Activated T-cell treated with anti-CD3 and anti-CD28 coated beads, Interleukin-2, amount 50 U/mL, for 72 hours (primary cell): ENCODE results near the gene C4orf51. TPM values are rescaled to one million over a fixed set of nuclear protein-coding genes. Genes with fewer than 3 reads are reported as not detected.
A peak's percentile ranks its signal among the peaks of the same experiment; 100 is the strongest.

Source experiments
- ATAC-seq, 2 donors: fragments of 150-1000 bp; cut with Tn5 transposase; replicated peaks in 1 of 2; 2 replicates each; pipeline ENCODE4 v1.10.0; 2021; ENCODE audit warnings: moderate library complexity in 2 of 2, mild to moderate bottlenecking in 1 of 2
- DNase-seq, 2 donors: peaks; one replicate each; pipeline ENCODE4 v3.0.0; 2021 to 2022; ENCODE audit warnings: mixed read lengths in 1 of 2
- H3K27ac Mint-ChIP-seq: one replicate; pipeline ENCODE4 v1.8.0; 2022; ENCODE audit warnings: mild to moderate bottlenecking, moderate library complexity, mixed read lengths
- H3K27me3 Mint-ChIP-seq: one replicate; pipeline ENCODE4 v1.8.0; 2022; ENCODE audit warnings: low read depth, mixed read lengths
- H3K36me3 Mint-ChIP-seq, 2 donors: one replicate each; pipeline ENCODE4 v1.8.0; 2022; ENCODE audit warnings: mixed read lengths in 2 of 2, mild to moderate bottlenecking in 1 of 2; ENCODE audit not compliant: insufficient read depth in 2 of 2
- H3K4me1 Mint-ChIP-seq: one replicate; pipeline ENCODE4 v1.8.0; 2022; ENCODE audit warnings: low read depth, mixed read lengths
- H3K4me3 Mint-ChIP-seq, 2 donors: one replicate each; pipeline ENCODE4 v1.8.0; 2022; ENCODE audit warnings: mild to moderate bottlenecking in 2 of 2, mixed read lengths in 2 of 2, moderate library complexity in 2 of 2
- H3K9me3 Mint-ChIP-seq, 2 donors: one replicate each; pipeline ENCODE4 v1.8.0; 2022; ENCODE audit warnings: mixed read lengths in 2 of 2
- total RNA-seq, 2 donors: library from RNA; stranded (reverse); gene quantifications; one replicate each; pipeline ENCODE4 v1.2.3, GENCODE V29; 2022

C4orf51 gene
- total RNA-seq, 2 donors from 2014 or later = not detected

DNA sequence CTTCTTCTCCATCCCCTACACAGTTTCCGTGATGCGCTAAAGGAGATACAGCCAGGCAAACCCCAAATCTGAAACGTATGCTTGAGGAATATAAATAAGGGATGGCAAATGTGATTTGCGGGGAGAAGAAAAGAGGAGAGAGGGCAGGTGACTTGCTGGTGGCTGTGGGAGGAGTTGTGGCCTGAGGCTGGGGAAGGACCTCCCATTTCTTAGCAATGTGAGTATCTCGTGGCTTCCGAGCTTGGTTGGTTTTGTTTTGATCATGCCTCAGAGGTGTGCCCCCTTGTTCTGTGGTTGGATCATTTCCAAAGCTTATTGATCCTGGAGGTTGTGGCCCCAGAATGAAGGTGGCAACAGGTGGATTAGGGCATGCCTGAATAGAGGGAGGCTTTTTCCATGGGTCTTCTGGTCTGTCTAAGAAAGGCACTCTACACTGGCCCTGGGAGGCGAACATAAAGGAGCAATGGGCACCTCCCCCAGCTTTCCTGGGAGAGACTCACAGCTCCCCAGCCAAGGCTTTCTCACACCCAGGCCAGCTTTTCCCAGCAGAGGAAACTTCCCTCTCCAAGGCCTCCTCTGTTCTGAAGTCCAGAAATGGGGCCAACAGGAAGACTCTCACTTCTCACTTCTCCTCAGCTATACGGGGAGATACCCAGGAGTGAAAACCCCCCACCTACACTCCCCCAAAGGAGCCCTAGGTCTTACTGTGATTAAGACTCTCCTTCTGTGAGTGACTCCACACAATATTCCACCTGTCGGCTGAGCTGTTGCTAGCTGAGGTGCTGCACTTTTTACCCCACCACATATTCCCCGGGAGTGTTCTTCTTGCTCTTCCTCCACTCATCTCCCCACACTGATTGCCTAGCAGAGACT lies 40.0 kb downstream of the C4orf51 start:
- Mint-ChIP-seq H3K9me3 (no peaks in the 10 kb centered on the region), H3K4me1 (peaks cover 27% of the 10 kb centered on the region), H3K36me3 (peaks cover 0 to 3% of the 10 kb centered on the region in 2 donors), H3K4me3 (peak overlapping the region; percentile 73 to 82), H3K27me3 (peaks cover 32% of the 10 kb centered on the region), H3K27ac (peak overlapping the region; percentile 72)
- ATAC-seq (peak; percentile 90), DNase-seq (peak; percentile 71 to 77)

DNA sequence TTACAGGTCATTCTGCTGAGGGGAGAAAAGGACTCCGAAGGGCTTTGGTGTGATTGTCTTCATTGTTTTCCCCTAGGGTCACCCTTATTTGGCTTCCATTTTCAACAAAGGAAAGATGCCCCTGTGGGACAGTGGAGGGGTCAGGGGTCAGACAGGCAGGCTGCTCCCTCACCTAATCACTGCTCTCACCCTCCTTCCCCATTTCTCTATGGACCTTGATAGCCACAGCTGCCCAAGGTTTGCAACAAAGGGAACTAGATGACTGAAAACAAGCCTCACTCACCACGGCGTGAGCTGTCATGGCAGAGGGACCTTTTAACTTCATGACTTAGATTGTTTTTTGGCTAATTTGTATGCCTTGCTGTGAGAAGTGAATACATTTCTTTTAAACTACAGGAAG lies 40.7 kb downstream of the C4orf51 start:
- Mint-ChIP-seq H3K4me3 (peak overlapping the region; percentile 73 to 82), H3K27ac (no peak overlapping the region)

DNA sequence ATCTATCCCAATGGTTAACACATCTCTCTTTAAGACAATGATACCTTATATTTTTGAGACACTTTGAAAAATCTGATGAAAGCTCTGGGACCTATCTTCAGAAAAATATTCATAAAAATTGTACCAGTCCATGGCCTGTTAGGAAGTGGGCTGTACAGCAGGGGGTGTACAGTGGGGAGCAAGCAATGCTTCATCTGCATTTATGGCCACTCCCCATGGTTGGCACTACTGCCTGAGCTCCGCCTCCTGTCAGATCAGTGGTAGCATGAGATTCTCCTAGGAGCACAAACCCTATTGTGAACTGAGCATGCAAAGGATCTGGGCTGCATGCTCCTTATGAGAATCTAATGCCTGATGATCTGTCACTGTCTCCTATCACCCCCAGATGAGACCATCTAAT lies 42.6 kb downstream of the C4orf51 start:
- H3K9me3 Mint-ChIP-seq = no peaks in the 10 kb centered on the region
- peaks cover 27% of the 10 kb centered on the region for H3K4me1 Mint-ChIP-seq
- peaks cover 0 to 3% of the 10 kb centered on the region in 2 donors for H3K36me3 Mint-ChIP-seq
- DNase-seq = no peak
- H3K27me3 Mint-ChIP-seq = peaks cover 19% of the 10 kb centered on the region
- no peak overlapping the region for H3K27ac Mint-ChIP-seq
- H3K4me3 Mint-ChIP-seq = no peak overlapping the region
- no peak for ATAC-seq

More for the DNA sequence above, 40.7 kb downstream of the C4orf51 start:
- ATAC-seq (peak; percentile 46), DNase-seq (peak; percentile 35 to 43)
- Mint-ChIP-seq H3K9me3 (no peaks in the 10 kb centered on the region), H3K36me3 (peaks cover 0 to 3% of the 10 kb centered on the region in 2 donors), H3K27me3 (peaks cover 29% of the 10 kb centered on the region), H3K4me1 (peaks cover 27% of the 10 kb centered on the region)

DNA sequence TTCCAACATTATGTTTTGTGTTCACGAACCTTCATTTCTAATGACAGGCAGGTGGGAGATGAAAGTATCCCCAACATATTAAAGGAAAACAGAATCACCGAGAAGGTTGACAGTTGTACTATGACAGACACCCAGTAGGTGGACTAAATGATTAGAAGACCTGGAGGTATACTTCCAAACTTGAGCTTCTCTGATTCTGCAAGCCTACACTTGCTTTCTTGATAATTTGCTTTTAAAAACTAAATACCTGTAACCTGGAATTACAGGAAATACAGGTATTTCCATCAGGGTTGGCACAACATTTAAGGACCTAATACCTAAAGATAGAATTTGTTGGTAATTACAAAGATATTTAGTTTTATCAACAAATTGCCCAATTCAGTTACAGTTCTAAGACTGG lies 43.4 kb downstream of the C4orf51 start:
- Mint-ChIP-seq H3K27me3 (peaks cover 12% of the 10 kb centered on the region), H3K4me1 (peaks cover 27% of the 10 kb centered on the region), H3K9me3 (no peaks in the 10 kb centered on the region), H3K36me3 (peaks cover 0 to 3% of the 10 kb centered on the region in 2 donors), H3K4me3 (no peak overlapping the region), H3K27ac (no peak overlapping the region)
- no peak for ATAC-seq
- DNase-seq = no peak

DNA sequence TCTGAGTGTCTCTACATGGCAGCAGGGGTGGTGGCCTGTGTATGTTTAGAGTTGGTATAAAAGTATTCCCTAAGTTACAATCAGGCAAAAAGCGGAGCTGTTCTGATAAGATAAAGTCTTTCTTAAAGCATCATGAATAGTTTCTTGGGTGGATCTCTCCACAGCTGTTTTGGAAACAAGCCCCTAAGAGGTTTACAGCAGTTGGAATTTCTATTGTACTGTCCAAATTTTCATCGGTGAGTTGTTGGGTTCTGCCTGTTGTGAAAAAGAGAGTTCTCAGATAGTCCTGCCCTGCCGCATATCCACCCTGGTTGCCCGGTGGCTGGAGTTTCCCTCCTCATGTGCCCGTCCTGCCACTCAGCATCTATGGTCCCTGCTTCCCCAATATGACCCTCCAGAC lies 50.1 kb downstream of the C4orf51 start:
- H3K9me3 Mint-ChIP-seq = no peaks in the 10 kb centered on the region
- no peak for DNase-seq
- H3K27ac Mint-ChIP-seq = no peak overlapping the region
- no peaks in the 10 kb centered on the region for H3K36me3 Mint-ChIP-seq
- no peak for ATAC-seq
- H3K4me1 Mint-ChIP-seq = peaks cover 23% of the 10 kb centered on the region
- no peak overlapping the region for H3K4me3 Mint-ChIP-seq
- H3K27me3 Mint-ChIP-seq = peaks cover 25% of the 10 kb centered on the region

DNA sequence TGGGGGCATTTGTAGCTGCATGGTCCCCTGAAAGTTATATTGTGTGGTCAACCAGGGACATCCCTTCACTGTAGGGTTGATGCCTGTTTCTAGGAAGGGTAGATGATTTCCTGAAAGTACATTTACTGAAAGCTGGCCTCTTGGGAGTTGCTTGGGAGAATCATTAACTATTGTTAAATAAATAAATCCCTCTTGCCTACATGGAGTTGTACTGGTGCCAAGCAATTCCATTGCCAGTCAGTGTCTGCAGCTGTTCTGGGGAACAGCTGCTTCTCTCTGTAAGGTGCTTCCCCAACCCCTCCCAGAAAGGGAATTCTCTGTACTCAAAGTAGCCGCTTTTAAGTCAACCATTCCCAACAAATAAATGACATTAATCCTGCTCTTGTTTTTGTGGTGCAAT lies 51.1 kb downstream of the C4orf51 start:
- Mint-ChIP-seq H3K27me3 (peaks cover 25% of the 10 kb centered on the region), H3K4me3 (no peak overlapping the region), H3K9me3 (no peaks in the 10 kb centered on the region), H3K4me1 (peaks cover 25% of the 10 kb centered on the region), H3K36me3 (no peaks in the 10 kb centered on the region), H3K27ac (no peak overlapping the region)
- ATAC-seq (no peak), DNase-seq (no peak)

DNA sequence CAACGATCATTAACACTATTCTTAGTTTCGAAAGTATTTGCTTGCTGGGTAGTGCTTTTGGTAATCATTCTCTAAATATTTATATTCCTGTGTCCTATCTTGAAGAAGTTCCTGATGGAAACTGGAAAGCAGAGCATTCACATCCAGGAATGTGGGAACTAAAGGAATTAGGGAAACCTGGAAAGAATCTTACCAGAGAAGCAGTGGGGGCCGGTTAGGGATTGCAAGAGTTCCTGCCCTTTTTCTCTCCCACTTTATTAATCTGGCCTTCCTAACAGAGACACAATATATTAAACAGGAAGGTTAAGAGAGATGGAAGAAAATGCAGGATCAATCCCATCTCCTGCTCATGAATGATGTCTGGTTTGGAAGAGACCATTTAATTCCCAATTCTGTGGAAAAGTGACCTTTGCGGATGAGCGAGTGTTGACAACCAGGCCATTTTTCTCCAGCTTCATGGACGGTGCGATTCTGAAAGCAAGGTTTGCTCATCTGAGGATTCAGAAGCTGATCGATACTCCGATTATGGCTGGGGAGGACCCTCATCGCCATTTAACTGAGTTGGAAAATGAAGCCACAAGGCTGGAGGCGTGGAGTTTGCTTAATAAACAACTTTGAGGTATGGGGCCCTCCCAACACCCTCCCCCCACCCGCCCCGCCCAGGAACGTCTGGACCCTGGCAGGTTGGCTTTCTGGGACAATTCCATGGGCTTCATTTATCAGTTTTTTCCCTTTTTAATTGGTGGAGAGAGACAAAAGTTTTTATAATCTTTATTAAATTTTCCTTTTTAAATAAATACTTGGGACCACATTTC lies 52.3 kb downstream of the C4orf51 start:
- no peaks in the 10 kb centered on the region for H3K36me3 Mint-ChIP-seq
- H3K9me3 Mint-ChIP-seq = no peaks in the 10 kb centered on the region
- H3K4me3 Mint-ChIP-seq = peak overlapping the region; percentile 81
- H3K27ac Mint-ChIP-seq = no peak overlapping the region
- ATAC-seq (no peak), DNase-seq (no peak)
- peaks cover 25% of the 10 kb centered on the region for H3K4me1 Mint-ChIP-seq
- peaks cover 25% of the 10 kb centered on the region for H3K27me3 Mint-ChIP-seq

DNA sequence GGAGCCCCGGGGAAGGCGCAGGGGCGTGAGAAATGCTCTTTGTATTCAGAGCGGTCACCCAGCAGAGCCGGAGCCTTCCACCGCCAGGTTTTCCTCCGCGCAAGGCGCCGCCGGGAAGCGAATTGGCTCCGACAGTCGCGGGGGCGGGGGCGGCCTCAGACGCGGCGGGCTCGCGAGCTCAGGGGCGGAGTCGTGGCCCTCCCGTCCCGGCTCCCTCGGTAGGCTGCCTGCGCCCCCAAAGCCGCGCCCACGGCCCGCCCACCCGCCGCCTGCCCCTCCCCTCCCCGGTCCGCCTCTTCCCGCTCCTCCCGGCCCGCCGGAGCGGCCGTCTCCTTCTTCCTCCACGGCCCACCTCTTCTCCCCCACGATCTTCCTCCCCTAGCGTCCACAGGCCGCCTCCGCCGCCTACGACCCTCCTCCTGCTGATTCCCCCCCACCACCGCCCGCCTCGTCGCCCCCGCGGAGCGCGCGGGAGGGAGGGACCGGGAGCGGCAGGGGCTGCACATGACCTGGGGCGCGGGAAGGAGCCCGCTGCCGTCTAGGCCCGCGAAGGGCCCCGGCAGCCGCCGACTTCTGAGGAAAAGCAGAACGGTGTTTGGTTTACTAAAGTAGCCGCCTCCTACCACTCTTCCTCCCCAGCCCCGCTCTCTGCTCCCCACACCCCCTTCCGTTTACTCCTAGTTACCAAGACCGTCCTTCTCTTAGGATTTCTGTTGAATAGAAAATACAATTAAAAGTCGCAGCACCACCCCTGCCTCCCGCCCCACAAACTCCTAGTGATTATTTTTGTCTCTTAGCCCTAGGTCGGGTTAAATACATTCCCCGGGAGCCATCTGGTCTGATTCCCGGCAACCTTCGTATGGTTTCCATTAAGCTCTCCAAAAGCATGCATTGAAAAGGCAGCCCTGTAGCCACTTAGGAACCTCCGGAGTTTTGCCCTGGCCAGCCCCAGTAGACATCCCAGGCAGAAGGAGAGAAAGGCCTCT lies 53.2 kb downstream of the C4orf51 start:
- Mint-ChIP-seq H3K4me1 (peaks cover 30% of the 10 kb centered on the region), H3K36me3 (no peaks in the 10 kb centered on the region)

DNA sequence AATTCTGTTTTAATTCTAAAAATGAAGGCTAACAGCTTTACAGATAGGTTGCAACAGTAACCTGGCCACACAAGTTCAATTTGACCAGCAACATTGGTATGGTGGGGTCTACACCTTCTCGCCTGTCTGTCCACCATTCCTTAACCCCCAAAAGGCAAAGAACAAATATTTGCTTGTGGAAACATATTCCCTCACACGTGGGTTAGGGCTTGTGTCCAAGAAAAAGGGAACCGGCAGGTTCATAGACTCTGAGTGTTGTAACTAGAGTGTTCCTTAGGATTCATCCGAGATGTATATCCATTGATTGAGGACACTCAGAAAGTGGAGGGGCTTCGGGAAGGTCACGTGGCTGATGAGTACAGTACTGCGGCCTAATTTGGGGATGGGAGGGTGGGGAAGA lies 54.1 kb downstream of the C4orf51 start:
- DNase-seq (no peak), ATAC-seq (no peak)
- H3K27me3 Mint-ChIP-seq = peaks cover 25% of the 10 kb centered on the region
- H3K9me3 Mint-ChIP-seq = no peaks in the 10 kb centered on the region
- peak overlapping the region; percentile 81 for H3K4me3 Mint-ChIP-seq
- H3K27ac Mint-ChIP-seq = no peak overlapping the region
- no peaks in the 10 kb centered on the region for H3K36me3 Mint-ChIP-seq
- peaks cover 30% of the 10 kb centered on the region for H3K4me1 Mint-ChIP-seq

More for the DNA sequence above, 53.2 kb downstream of the C4orf51 start:
- Mint-ChIP-seq H3K9me3 (no peaks in the 10 kb centered on the region), H3K4me3 (peak overlapping the region; percentile 81), H3K27me3 (peaks cover 25% of the 10 kb centered on the region), H3K27ac (no peak overlapping the region)
- ATAC-seq = peak; percentile 88 to 92
- peak; percentile 85 to 87 for DNase-seq

DNA sequence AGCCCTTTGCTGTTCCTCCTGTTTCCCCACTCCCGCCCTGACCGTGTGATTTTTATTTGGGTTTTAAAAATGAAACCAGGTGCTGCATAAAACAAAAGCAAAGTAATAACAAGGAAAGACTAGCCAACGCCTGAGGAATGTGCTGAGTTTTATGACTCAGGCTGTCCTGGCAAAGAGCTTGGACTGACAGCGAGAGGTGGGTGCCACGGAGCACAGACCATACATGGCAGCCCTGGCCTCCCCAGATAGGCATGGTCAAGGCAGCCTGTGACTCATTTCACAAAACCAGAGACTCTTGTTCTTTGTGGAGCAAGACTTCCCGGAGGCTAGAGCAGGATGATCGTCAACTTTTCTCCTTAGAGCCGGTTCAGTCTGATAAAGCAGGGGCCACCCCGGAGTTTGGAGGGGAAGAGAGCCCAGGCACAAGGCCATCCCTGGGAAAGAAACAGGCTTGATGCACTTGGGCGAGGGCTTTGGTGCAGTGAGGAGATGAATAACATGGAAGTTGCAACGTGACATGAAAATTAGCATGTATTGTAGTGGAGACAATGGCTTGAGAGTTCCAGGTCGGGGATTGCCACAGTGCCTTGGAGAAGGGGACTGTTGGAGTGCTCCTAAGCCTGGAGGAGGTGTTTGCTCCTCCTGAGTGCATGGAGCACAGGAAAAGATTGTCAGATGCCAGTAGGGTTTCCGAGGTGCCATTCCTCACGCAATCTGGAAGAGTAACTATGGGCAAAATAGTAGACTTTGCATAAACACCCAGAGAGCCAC lies 54.8 kb downstream of the C4orf51 start:
- H3K36me3 Mint-ChIP-seq = no peaks in the 10 kb centered on the region
- DNase-seq (peak in 1 of 2 donors; percentile 16), ATAC-seq (peak; percentile 21 to 57)
- H3K27me3 Mint-ChIP-seq = peaks cover 19% of the 10 kb centered on the region
- no peaks in the 10 kb centered on the region for H3K9me3 Mint-ChIP-seq
- no peak overlapping the region for H3K27ac Mint-ChIP-seq
- H3K4me1 Mint-ChIP-seq = peaks cover 30% of the 10 kb centered on the region
- peak overlapping the region; percentile 4 to 6 for H3K4me3 Mint-ChIP-seq

DNA sequence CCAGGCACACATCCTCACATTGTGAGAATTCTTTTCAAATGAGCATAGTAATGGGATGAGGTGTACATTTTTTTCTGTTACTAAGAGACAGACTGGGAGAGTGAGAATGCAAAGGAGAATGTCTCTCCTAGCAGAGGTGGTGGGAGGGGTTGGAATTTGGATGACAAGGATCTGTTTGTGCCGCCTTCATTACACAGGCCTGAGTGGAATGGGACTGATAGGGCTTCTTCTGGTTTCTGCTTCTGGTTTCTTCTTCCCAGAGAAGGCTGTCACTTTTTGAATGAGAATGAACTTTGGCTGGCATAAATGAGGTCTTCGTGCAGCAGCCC lies 55.4 kb downstream of the C4orf51 start:
- Mint-ChIP-seq H3K27me3 (peaks cover 13% of the 10 kb centered on the region), H3K4me1 (peaks cover 30% of the 10 kb centered on the region), H3K36me3 (no peaks in the 10 kb centered on the region), H3K27ac (no peak overlapping the region), H3K9me3 (no peaks in the 10 kb centered on the region), H3K4me3 (no peak overlapping the region)
- DNase-seq (no peak), ATAC-seq (no peak)

DNA sequence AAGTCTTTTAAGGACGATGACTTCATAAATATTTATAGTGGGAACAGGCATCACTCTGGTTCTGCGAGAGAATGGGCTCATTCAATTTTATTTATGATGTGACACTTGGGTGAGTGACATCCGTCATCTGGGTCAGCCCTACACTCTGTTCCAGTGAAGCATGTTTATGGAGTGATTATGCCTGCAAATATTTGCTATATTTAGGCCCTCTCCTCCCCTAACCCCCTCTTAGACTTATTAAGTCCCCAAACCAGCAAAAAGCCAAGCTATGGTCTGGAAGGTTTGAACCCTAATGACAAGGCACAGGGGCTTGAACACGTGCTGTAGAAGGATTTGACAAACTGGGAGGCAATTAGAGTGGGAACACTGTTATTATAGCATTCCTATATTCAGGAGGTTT lies 55.9 kb downstream of the C4orf51 start:
- Mint-ChIP-seq H3K4me3 (no peak overlapping the region), H3K9me3 (no peaks in the 10 kb centered on the region), H3K27ac (no peak overlapping the region), H3K4me1 (peaks cover 30% of the 10 kb centered on the region), H3K36me3 (no peaks in the 10 kb centered on the region), H3K27me3 (peaks cover 8% of the 10 kb centered on the region)
- no peak for ATAC-seq
- DNase-seq = no peak
